Skeletal muscle tissue (tissue), 5 donors: Measurements from ENCODE around the gene CCDC12. TPM values are rescaled to one million over a fixed set of nuclear protein-coding genes. Genes with fewer than 3 reads are reported as not detected.

Experiments used
- H3K27ac ChIP-seq: one replicate; pipeline ENCODE4 v1.7.0; 2013; ENCODE audit warnings: mild to moderate bottlenecking, low read depth, low read length, inconsistent platforms
- H3K27me3 ChIP-seq, 3 donors: one replicate each; pipeline ENCODE4 v1.7.0; 2013; ENCODE audit warnings: low read length in 3 of 3; ENCODE audit not compliant: control insufficient read depth in 3 of 3, insufficient read depth in 3 of 3
- H3K36me3 ChIP-seq, 3 donors: one replicate each; pipeline ENCODE4 v1.7.0; 2013; ENCODE audit warnings: low read length in 3 of 3; ENCODE audit not compliant: control insufficient read depth in 3 of 3, insufficient read depth in 3 of 3
- H3K4me1 ChIP-seq, 3 donors: one replicate each; pipeline ENCODE4 v1.7.0; 2013; ENCODE audit warnings: low read length in 3 of 3, mild to moderate bottlenecking in 3 of 3; ENCODE audit not compliant: control insufficient read depth in 3 of 3, insufficient read depth in 3 of 3
- H3K4me3 ChIP-seq, 3 donors: one replicate each; pipeline ENCODE4 v1.7.0; 2013; ENCODE audit warnings: low read length in 3 of 3
- H3K9ac ChIP-seq, 3 donors: one replicate each; pipeline ENCODE4 v1.7.0; 2013; ENCODE audit warnings: low read length in 3 of 3, mild to moderate bottlenecking in 3 of 3, moderate library complexity in 2 of 3, low read depth in 1 of 3
- H3K9me3 ChIP-seq, 3 donors: one replicate each; pipeline ENCODE4 v1.7.0; 2013; ENCODE audit warnings: low read length in 3 of 3; ENCODE audit not compliant: control insufficient read depth in 3 of 3
- small RNA-seq: library from RNA; depleted of rRNA; stranded (forward); fragments of <200 nt; gene quantifications from one replicate; pipeline ENCODE3, GENCODE V24; 2014
- total RNA-seq: library from RNA; depleted of rRNA; stranded (reverse); fragments of >200 nt; gene quantifications from one replicate; pipeline ENCODE4 v1.2.3, GENCODE V29; 2014
- donor health status: Osteomylitis.

CCDC12 gene
- total RNA-seq, 1 donor from 2014 or later: 27.1 TPM

DNA sequence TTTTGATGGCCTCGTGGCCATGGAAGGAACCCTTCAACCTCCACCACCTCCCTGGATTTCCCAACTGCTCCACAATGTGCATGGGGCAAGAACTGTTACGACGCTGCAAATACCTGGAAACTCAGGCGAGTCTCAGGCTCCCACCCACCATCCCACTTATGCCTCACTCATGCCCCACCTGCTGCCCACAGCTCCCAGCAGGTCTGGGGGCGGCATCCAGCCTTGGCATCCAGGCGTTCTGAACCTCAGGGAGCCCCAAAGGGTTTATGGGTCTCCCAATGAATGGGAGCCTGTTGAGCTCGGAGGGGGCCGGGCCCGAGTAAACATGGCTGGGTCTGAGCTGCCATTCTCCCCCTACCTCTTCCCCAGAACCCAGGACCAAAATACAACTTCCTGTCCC is 101.0 kb downstream of the CCDC12 start:
- Histone ChIP-seq H3K4me1 (peaks cover 19 to 42% (median 30%) of the 10 kb centered on the region in 3 donors), H3K27me3 (peaks cover 0 to 7% (median under 1%) of the 10 kb centered on the region in 3 donors), H3K9ac (no peak overlapping the region), H3K36me3 (no peaks in the 10 kb centered on the region), H3K27ac (no peak overlapping the region), H3K9me3 (no peaks in the 10 kb centered on the region), H3K4me3 (no peak overlapping the region)

- Histone ChIP-seq H3K9ac (no peak overlapping the region), H3K9me3 (no peaks in the 10 kb centered on the region), H3K27ac (no peak overlapping the region), H3K27me3 (no peaks in the 10 kb centered on the region), H3K4me1 (peaks cover 21 to 49% (median 36%) of the 10 kb centered on the region in 3 donors), H3K4me3 (no peak overlapping the region), H3K36me3 (no peaks in the 10 kb centered on the region)
Observed at GRCh38 chr3:46874430-46874829, 102.1 kb downstream of the CCDC12 start.

DNA sequence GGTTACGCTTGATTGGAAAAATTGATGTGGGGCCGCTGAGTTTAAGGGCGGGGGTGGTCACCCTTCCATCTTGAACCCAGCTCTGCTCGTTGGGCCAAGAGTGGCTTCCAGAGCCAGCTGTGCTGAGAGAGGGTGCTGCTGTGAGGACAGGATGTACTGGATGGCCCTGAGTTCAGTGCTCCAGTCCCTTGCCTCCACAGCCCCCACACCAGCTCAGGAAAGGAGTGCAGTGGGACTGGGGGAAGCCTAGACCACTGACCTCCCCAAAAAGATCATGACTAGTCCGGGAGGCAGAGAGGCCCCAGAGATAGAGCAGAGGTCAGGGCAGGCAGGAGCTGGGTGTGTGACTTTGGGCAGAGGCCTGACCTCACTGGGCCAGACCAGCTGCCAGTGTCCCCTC is 103.0 kb downstream of the CCDC12 start:
- Histone ChIP-seq H3K4me3 (no peak overlapping the region), H3K9me3 (no peaks in the 10 kb centered on the region), H3K36me3 (no peaks in the 10 kb centered on the region), H3K27ac (no peak overlapping the region), H3K27me3 (no peaks in the 10 kb centered on the region), H3K4me1 (peaks cover 20 to 57% (median 44%) of the 10 kb centered on the region in 3 donors), H3K9ac (peak overlapping the region in 1 of 3 donors; percentile 40)

Small RNA genes within 50 kb of the gene (small RNA-seq; reads per million reads assigned to genes)
- not detected for gene AC109583.2

Other genes with a start within 250 kb of the CCDC12 start
- 53.2 TPM for gene MYL3, start 113.3 kb downstream of the CCDC12 start, total RNA-seq
- 9.4 TPM for gene PTH1R, start 99.0 kb downstream of the CCDC12 start, total RNA-seq
- gene NBEAL2, start 2.9 kb upstream of the CCDC12 start, total RNA-seq: 5.2 TPM
- gene SETD2, start 187.4 kb upstream of the CCDC12 start, total RNA-seq: 48.5 TPM